WTC11 (cell line): ENCODE results near the gene CMPK2. TPM values are rescaled to one million over a fixed set of nuclear protein-coding genes. Genes with fewer than 3 reads are reported as not detected.

ENCODE experiments used
- ATAC-seq: fragments of 200-7000 bp; cut with Tn5 transposase; 2 replicates; pipeline ENCODE4 v1.10.0; 2021; ENCODE audit warnings: mild to moderate bottlenecking, moderate library complexity
- CTCF ChIA-PET: fragments of 300-600 bp; sonication (Branson Sonifier 250); formaldehyde crosslinking; loops from one replicate; lab custom pipeline; 2021; ENCODE audit warnings: antibody characterized with exemption; lab: Charles Lee
- POLR2A ChIA-PET: fragments of 350-600 bp; sonication (Branson Sonifier 250); formaldehyde crosslinking; loops from one replicate; lab custom pipeline; 2021; ENCODE audit warnings: antibody characterized with exemption; lab: Charles Lee
- DNase-seq: peaks from one replicate; pipeline ENCODE4 v3.0.0; 2021; ENCODE audit warnings: low spot score
- H3K27ac Mint-ChIP-seq: 2 replicates; pipeline ENCODE4 v1.8.0; 2021; ENCODE audit warnings: mixed read lengths
- H3K27me3 Mint-ChIP-seq: 2 replicates; pipeline ENCODE4 v1.8.0; 2021; ENCODE audit warnings: low read depth, mild to moderate bottlenecking, moderate library complexity, mixed read lengths
- H3K36me3 Mint-ChIP-seq: 2 replicates; pipeline ENCODE4 v1.8.0; 2021; ENCODE audit warnings: mixed read lengths
- H3K4me1 Mint-ChIP-seq: 2 replicates; pipeline ENCODE4 v1.8.0; 2022; ENCODE audit warnings: mixed read lengths
- H3K4me3 Mint-ChIP-seq: 2 replicates; pipeline ENCODE4 v1.8.0; 2021; ENCODE audit warnings: mild to moderate bottlenecking, moderate library complexity, mixed read lengths
- H3K9me3 Mint-ChIP-seq: 2 replicates; pipeline ENCODE4 v1.8.0; 2021; ENCODE audit warnings: mixed read lengths
- ATF6 ChIP-seq: sonication (generic); formaldehyde crosslinking; IDR thresholded peaks from 2 replicates; pipeline ENCODE4 v1.8.1; 2023; ENCODE audit warnings: mild to moderate bottlenecking, missing genetic modification reagents
- CBFB ChIP-seq: sonication (generic); formaldehyde crosslinking; IDR thresholded peaks from 2 replicates; pipeline ENCODE4 v1.8.1; 2022; ENCODE audit warnings: mild to moderate bottlenecking, low read depth, missing genetic modification reagents
- E2F4 ChIP-seq: sonication (generic); formaldehyde crosslinking; IDR thresholded peaks from 2 replicates; pipeline ENCODE4 v1.8.1; 2022; ENCODE audit warnings: low read depth, mild to moderate bottlenecking, moderate library complexity, missing genetic modification reagents, borderline replicate concordance
- E2F5 ChIP-seq: sonication (generic); formaldehyde crosslinking; IDR thresholded peaks from 2 replicates; pipeline ENCODE4 v1.8.1; 2022; ENCODE audit warnings: mild to moderate bottlenecking, moderate library complexity, missing genetic modification reagents
- GRHL2 ChIP-seq: fragments of 250-450 bp; sonication (Bioruptor Pico); IDR thresholded peaks from 2 replicates; pipeline ENCODE4 v1.8.0; 2022; ENCODE audit warnings: mild to moderate bottlenecking, moderate library complexity; ENCODE audit not compliant: insufficient replicate concordance, severe bottlenecking
- HMGXB4 ChIP-seq: sonication (generic); formaldehyde crosslinking; IDR thresholded peaks from 2 replicates; pipeline ENCODE4 v1.8.1; 2023; ENCODE audit warnings: mild to moderate bottlenecking, moderate library complexity, missing genetic modification reagents
- MAX ChIP-seq: sonication (generic); formaldehyde crosslinking; IDR thresholded peaks from 2 replicates; pipeline ENCODE4 v1.8.0; 2022; ENCODE audit warnings: mild to moderate bottlenecking, missing genetic modification reagents
- NFE2L1 ChIP-seq: sonication (generic); formaldehyde crosslinking; IDR thresholded peaks from 2 replicates; pipeline ENCODE4 v1.8.1; 2023; ENCODE audit warnings: missing genetic modification reagents
- NR1H2 ChIP-seq: sonication (generic); formaldehyde crosslinking; IDR thresholded peaks from 2 replicates; pipeline ENCODE4 v1.9.0; 2021; ENCODE audit warnings: mild to moderate bottlenecking, moderate library complexity, missing genetic modification reagents
- NR2C2 ChIP-seq: sonication (generic); formaldehyde crosslinking; IDR thresholded peaks from 2 replicates; pipeline ENCODE4 v1.8.0; 2022; ENCODE audit warnings: mild to moderate bottlenecking, missing genetic modification reagents
- PREB ChIP-seq: sonication (generic); formaldehyde crosslinking; IDR thresholded peaks from 2 replicates; pipeline ENCODE4 v1.8.1; 2022; ENCODE audit warnings: mild to moderate bottlenecking, missing genetic modification reagents, moderate library complexity, borderline replicate concordance
- SMAD4 ChIP-seq: sonication (generic); formaldehyde crosslinking; IDR thresholded peaks from 2 replicates; pipeline ENCODE4 v1.8.0; 2022; ENCODE audit warnings: mild to moderate bottlenecking, missing genetic modification reagents
- STAT6 ChIP-seq: sonication (generic); formaldehyde crosslinking; conservative IDR thresholded peaks from 2 replicates; pipeline ENCODE4 v1.8.1; 2023; ENCODE audit warnings: mild to moderate bottlenecking, low read depth, missing genetic modification reagents, moderate library complexity
- total RNA-seq: library from RNA; stranded (reverse); gene quantifications from 3 replicates; pipeline ENCODE4 v1.2.3, GENCODE V29; 2021

Gene CMPK2
- total RNA-seq, 1 experiment from 2014 or later: 0.13 TPM

GRCh38 chr2:6909431-6910385 is 44.0 kb upstream of the CMPK2 start:
- POLR2A ChIA-PET: no interaction called here
- CTCF ChIA-PET: interaction anchor here (1.5 kb wide), 1 partner anchor 13 kb away, joined by 4 read pairs; no protein-coding TSS in a partner anchor
- no peak for DNase-seq
- Mint-ChIP-seq H3K36me3 (no peaks in the 10 kb centered on the region), H3K4me1 (peaks cover under 1% of the 10 kb centered on the region), H3K27ac (no peak overlapping the region), H3K9me3 (peaks cover 11% of the 10 kb centered on the region; the same call in 1 of the 2 replicates), H3K4me3 (no peak overlapping the region), H3K27me3 (peaks cover 8% of the 10 kb centered on the region)
- ATAC-seq: no peak
- no peak for TF ChIP-seq PREB (CRISPR knock-in tag)
- no peak for TF ChIP-seq SMAD4 (CRISPR knock-in tag)

GRCh38 chr2:6908291-6908690 is 42.6 kb upstream of the CMPK2 start:
- Mint-ChIP-seq H3K4me1 (no peaks in the 10 kb centered on the region), H3K9me3 (peaks cover 19% of the 10 kb centered on the region), H3K36me3 (no peaks in the 10 kb centered on the region), H3K4me3 (no peak overlapping the region), H3K27ac (no peak overlapping the region), H3K27me3 (peaks cover 7% of the 10 kb centered on the region)
- TF ChIP-seq PREB (CRISPR knock-in tag): no peak
- TF ChIP-seq NR1H2: no peak
- TF ChIP-seq E2F4 (CRISPR knock-in tag): no peak
- TF ChIP-seq ATF6 (CRISPR knock-in tag): no peak
- TF ChIP-seq CBFB: no peak
- no peak for TF ChIP-seq STAT6
- ChIA-PET CTCF (no interaction called here), POLR2A (no interaction called here)
- ATAC-seq (no peak), DNase-seq (no peak)

GRCh38 chr2:6906165-6906741 is 40.5 kb upstream of the CMPK2 start:
- H3K9me3 Mint-ChIP-seq: peaks cover 38% of the 10 kb centered on the region
- ChIA-PET CTCF (interaction anchor here (1.2 kb wide), 1 partner anchor 9 kb away, joined by 3 read pairs; no protein-coding TSS in a partner anchor), POLR2A (no interaction called here)
- peaks cover 3% of the 10 kb centered on the region; the same call in 1 of the 2 replicates for H3K36me3 Mint-ChIP-seq
- H3K4me3 Mint-ChIP-seq: no peak overlapping the region
- DNase-seq (no peak), ATAC-seq (no peak)
- H3K27ac Mint-ChIP-seq: no peak overlapping the region
- peaks cover 20% of the 10 kb centered on the region for H3K27me3 Mint-ChIP-seq
- H3K4me1 Mint-ChIP-seq: no peaks in the 10 kb centered on the region
- TF ChIP-seq HMGXB4 (CRISPR knock-in tag) (no peak), NR2C2 (CRISPR knock-in tag) (no peak), NFE2L1 (CRISPR knock-in tag) (no peak), E2F5 (CRISPR knock-in tag) (no peak), MAX (CRISPR knock-in tag) (no peak), GRHL2 (CRISPR knock-in tag) (no peak), SMAD4 (CRISPR knock-in tag) (no peak)
